ENCODE results near the gene PPP1R37. TPM values are rescaled to one million over a fixed set of nuclear protein-coding genes. Genes with fewer than 3 reads are reported as not detected.

Gene PPP1R37
- total and polyA plus RNA-seq, 2 of the 8 experiments (the other 6 are each of a cell fraction or from before 2014, with no cell fraction given) = 14.6 to 25.7 TPM

DNA sequence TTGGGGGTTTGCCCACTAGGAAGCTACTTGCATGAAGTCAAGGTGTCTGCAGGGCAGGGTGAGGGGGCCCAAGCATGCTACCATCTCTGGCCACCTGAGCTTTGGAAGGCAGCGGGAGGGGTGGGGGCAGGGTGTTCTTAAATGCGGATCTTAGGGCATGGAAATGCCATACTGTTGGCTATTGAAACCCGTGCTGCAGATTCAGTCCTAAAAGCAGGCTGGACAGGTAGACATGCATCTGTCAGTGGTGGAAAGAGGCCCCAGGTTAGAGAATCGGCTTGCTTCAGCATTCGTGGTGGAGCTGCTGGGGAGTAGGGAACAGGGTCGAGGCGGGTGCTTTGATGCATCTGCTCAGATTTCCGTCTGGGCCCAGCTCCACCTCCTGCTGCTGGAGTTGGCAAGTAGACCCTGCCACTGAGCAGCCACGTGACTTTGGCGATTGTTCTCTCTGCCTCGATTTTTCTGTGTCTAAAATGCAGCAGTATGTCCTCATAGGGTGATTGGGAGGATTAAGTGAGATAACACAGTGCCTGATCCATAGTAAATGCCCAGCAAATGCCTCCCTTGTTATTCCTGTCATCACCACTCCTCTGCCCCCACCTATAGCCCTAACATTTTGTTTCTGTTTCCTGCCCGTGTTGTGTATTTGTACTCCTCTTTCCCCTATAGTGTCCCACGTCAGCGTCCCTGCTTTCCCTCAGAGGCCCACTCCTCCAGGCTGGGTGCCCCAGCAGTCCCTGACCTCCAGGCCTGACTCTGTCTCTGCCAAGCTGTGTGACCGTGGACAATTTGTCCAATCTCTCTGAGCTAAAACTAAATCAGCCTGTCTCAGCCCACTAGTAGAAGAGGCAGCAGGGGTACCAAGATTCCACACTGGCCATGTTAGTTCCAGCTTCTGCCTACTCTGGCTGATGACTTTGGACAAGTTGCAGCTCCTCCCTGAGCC, 5.8 kb downstream of the PPP1R37 start:
- Histone ChIP-seq H2BK5ac (ENCODE audit: low read depth, low read length) (no peak overlapping the region), H4K91ac (replicated peaks; ENCODE audit: insufficient read length, low read length) (no peak overlapping the region), H3K9ac (replicated peaks in 1 of 4; ENCODE audit: extremely low read depth in 1 of 4, low read depth in 3 of 4, low read length in 3 of 4) (0 out of 7 replicates have a peak overlapping the region, but pooled peaks of 1 of the 4 experiments have one; percentile 46), H3K79me1 (ENCODE audit: low read depth, low read length) (peaks cover 70% of the 10 kb centered on the region), H4K8ac (ENCODE audit: extremely low read depth, insufficient read depth, low read length) (no peak overlapping the region), H2BK15ac (ENCODE audit: low read length) (no peak overlapping the region), H3K4me3 (ENCODE audit: extremely low read depth in 1 of 4, insufficient read depth in 2 of 4, low read depth in 3 of 4, low read length in 4 of 4) (no peak overlapping the region), H3K36me3 (ENCODE audit: control insufficient read depth in 2 of 4, insufficient read depth in 4 of 4, low read length in 3 of 4) (no peaks in the 10 kb centered on the region; a peak in 2 of 8 replicates), H3K4me2 (ENCODE audit: insufficient read depth in 1 of 2, low read depth in 2 of 2, low read length in 2 of 2) (peak overlapping the region; percentile 7 to 20; a peak in 2 of 4 replicates), H3K79me2 (ENCODE audit: control insufficient read depth in 1 of 2, insufficient read depth in 2 of 2, low read length in 2 of 2) (peaks cover 33 to 100% of the 10 kb centered on the region in 2 experiments), H2AFZ (ENCODE audit: low read length) (no peak overlapping the region), H2AK5ac (ENCODE audit: low read depth, low read length) (no peak overlapping the region), H3K4me1 (replicated peaks in 1 of 4; ENCODE audit: control insufficient read depth in 3 of 4, insufficient read depth in 4 of 4, low read length in 3 of 4) (peaks cover 0 to 34% (median 18%) of the 10 kb centered on the region in 4 experiments; a peak in 6 of 7 replicates), H3K23me2 (ENCODE audit: low read depth, low read length) (peaks cover 3% of the 10 kb centered on the region), H3K27ac (ENCODE audit: low read depth, low read length) (no peak overlapping the region), H2BK120ac (replicated peaks; ENCODE audit: low read depth, low read length) (no peak overlapping the region), H3K18ac (ENCODE audit: extremely low read depth, low read length) (no peak overlapping the region), H2BK12ac (ENCODE audit: low read depth, low read length) (no peak overlapping the region), H3K56ac (replicated peaks; ENCODE audit: insufficient read length, low read depth, low read length) (no peak overlapping the region), H2BK20ac (ENCODE audit: low read length) (no peak overlapping the region), H3K23ac (ENCODE audit: insufficient read length) (no peak overlapping the region), H3K9me3 (ENCODE audit: insufficient read depth in 2 of 2, low read depth in 1 of 2, low read length in 1 of 2) (no peaks in the 10 kb centered on the region), H3K27me3 (replicated peaks in 1 of 4; ENCODE audit: control insufficient read depth in 3 of 4, extremely low read depth in 1 of 4, insufficient read depth in 3 of 4, low read length in 3 of 4) (no peaks in the 10 kb centered on the region), H3K14ac (ENCODE audit: insufficient read length) (no peak overlapping the region), H4K5ac (ENCODE audit: insufficient read length, low read depth, low read length) (no peak overlapping the region), H4K20me1 (replicated peaks in 1 of 2; ENCODE audit: control insufficient read depth in 1 of 2, insufficient read depth in 2 of 2, low read length in 2 of 2) (peaks cover 69 to 81% of the 10 kb centered on the region in 2 experiments), H3K4ac (replicated peaks; ENCODE audit: insufficient read length, low read depth, low read length) (no peak overlapping the region)
- FAIRE-seq (no peak), DNase-seq (ENCODE audit: low read depth in 1 of 2, low spot score in 2 of 2) (no peak)
- ChIA-PET POLR2A (ENCODE audit: partially characterized antibody) (interaction anchor here (0.7 to 8.4 kb wide), 14 partner anchors 8 to 48 kb away, joined by 3 to 70 read pairs (median 4); partner anchors contain the start of genes GEMIN7, PPP1R37 and ZNF296), CTCF (ENCODE audit: partially characterized antibody) (interaction anchor here (0.5 to 8.3 kb wide), 9 partner anchors 13 to 1981 kb away, joined by 3 to 57 read pairs (median 3); no protein-coding TSS in a partner anchor)
- 88% methylated on average over 15 of the region's 15 CpGs; no CpG with 5 or more reads in 1 of the 2 experiments for WGBS, 2 experiments (ENCODE audit: extremely low coverage in 1 of 2, insufficient coverage in 1 of 2, insufficient read length in 1 of 2, insufficient replicate concordance in 2 of 2, low coverage in 1 of 2, low lambda C conversion rate in 2 of 2, missing lambda C conversion rate in 1 of 2)
- no peak for TF ChIP-seq CHD1 (IDR thresholded peaks at IDR 0.05; ENCODE audit: low read depth, low read length)
- no peak for TF ChIP-seq GTF2F1 (IDR thresholded peaks at IDR 0.05; ENCODE audit: borderline replicate concordance, low read depth, low read length)
- no peak for TF ChIP-seq JUN (IDR thresholded peaks at IDR 0.05; ENCODE audit: low read depth, low read length)
- TF ChIP-seq KDM4A (IDR thresholded peaks at IDR 0.05; ENCODE audit: low read depth, low read length, severe bottlenecking) = no peak
